GM19351 (cell line): ENCODE data around the gene SSBP4.

Source experiments
- ATAC-seq: cut with Tn5 transposase; IDR thresholded peaks from one replicate; pipeline ENCODE4 v1.9.1; 2021; ENCODE audit warnings: mild to moderate bottlenecking, moderate library complexity; ENCODE audit not compliant: unreplicated experiment

Gene SSBP4

DNA sequence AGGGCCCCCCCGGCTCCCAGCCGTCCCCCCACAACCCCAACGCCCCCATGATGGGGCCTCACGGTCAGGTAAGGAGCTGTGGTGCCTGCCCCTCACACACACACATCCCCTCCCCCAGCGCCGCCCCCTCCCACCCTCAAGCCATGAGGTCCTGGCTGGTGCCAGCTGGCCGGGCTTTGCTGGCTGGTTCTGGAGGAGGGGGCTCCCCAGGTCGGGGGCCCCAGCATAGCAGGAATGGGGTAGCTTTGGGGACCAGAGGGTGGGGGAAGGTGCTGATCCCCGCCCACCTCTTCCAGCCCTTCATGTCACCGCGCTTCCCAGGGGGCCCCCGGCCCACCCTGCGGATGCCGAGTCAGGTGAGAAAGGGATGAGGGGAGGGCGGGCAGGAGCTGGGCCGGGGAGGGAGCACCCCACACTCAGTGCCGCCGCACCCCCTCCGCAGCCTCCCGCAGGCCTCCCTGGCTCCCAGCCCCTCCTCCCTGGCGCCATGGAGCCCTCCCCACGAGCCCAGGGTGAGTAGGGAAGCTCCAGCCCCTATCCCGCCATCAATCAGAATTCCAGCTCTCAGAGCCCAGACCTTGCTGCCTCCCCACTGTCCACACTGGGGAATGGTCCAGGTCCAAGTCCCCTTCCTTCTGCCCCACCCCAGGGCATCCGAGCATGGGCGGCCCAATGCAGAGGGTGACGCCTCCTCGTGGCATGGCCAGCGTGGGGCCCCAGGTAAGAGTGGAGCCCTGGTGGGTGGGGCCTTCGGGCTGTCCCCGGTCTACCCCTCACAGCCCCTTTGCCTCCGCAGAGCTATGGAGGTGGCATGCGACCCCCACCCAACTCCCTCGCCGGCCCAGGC is 12.4 kb downstream of the SSBP4 start:
- no peak for ATAC-seq

DNA sequence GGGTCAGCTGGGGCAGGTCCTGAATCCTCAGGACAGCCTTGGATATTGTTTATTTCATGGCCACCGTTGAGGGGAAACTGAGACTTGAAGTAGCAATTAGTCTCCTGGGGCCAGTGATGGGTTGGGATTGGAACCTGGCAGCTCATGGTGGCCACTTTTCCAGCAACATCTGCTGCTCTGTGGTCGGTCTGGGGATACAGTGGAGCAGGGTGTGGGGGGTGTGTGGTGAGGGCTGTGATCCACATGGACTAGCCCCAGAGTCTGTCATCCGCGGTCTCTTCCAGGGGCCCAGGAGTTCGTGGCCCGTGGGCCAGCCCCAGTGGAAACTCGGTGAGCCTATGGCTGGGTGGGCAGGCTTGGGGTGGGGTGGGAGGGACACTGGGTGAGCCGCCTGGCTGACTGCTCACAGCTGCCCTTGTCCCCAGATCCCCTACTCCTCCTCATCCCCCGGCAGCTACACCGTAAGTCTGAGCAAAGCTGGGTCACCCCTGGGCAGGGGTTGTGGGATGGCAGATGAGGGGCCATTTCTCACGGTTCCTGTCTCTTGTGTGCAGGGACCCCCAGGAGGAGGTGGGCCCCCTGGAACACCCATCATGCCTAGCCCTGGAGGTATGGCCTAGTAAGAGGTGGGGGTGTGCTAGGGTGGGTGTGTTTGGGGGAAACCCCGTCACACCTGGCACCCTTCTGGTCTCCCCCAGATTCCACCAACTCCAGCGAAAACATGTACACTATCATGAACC is 13.2 kb downstream of the SSBP4 start:
- no peak for ATAC-seq

DNA sequence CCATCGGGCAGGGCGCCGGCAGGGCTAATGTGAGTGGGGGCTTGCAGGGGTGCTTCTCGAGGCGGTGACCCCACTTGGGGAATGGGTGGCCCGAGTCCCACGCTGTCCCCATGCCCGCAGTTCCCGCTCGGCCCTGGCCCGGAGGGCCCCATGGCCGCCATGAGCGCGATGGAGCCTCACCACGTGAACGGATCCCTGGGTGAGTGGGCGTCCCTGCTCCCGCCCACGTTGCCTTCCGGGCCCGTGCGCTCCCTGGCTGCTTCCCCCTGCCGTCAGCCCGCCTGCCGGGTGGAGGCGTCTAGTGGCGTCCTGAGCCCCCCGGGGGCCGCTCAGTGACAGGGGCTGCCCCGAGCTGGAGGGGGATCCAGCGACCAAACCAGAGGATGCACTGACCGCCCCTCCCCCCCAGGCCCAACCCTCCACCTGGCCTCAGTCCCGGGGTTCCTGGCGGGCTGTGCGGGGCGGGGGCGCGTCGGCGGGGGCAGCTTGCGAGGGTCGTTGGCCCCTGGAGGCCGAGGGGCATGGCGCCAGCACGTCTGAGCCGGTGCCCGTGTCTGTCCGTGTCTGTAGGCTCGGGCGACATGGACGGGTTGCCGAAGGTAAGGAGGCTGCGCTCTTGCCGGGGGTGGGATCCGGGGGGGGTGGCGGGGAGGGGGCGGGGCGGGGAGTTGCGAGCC is 14.0 kb downstream of the SSBP4 start:
- ATAC-seq, result no peak

DNA sequence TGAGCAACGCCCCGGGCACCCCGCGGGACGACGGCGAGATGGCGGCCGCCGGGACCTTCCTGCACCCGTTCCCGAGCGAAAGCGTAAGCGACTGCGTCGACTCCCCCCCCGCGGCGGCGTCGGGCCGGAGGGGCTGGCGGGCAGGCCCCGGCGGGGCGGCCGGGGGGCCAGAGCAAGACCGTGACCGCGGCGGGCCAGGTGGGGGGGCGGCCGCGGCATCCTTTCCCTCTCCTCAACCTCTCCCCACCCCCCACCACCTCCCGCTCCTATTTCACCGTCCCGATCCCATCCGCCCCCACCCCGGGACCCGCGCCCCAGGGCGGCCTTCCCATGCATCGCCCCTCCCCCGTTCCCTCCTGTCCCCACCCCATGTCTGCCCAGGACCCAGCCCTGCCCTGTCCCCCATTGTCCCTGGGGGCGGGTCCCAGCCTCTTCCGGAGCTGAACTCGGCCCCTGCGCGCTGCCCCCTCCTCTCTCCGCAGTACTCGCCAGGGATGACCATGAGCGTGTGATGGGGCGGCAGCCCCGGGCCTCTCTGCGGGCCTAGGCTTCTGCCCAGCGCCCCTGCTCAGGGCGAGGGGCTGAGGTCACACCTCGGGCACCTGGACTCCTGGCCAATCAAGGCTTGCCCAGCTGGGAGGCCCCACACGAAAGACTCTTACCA is 14.7 kb downstream of the SSBP4 start:
- no peak for ATAC-seq

DNA sequence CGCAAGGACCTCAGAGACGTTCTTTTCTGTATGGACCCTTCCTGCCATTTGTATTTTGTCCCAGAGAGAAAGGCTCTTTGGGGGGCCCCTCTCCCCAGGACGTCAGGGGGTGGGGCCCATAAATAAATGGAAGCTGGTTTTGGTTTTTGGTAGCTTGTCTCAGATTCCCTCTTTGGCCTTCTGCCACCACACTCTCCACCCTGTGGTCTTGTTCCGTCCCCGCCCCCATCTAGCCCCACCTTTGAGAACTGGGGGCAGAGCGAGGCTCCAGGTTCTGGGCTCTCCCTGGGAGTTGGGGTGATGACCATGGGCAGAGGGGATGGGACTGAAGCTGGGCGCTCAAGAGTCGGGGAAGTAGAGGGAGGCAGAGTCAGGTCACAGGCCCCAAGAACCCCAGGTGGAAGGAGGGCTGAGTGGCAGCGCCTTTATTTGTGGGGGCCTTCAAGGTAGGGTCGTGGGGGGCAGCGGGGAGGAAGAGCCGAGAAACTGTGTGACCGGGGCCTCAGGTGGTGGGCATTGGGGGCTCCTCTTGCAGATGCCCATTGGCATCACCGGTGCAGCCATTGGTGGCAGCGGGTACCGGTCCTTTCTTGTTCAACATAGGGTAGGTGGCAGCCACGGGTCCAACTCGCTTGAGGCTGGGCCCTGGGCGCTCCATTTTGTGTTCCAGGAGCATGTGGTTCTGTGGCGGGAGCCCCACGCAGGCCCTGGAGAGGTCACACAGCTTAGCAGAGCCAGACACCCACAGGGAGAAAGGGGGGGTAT is 15.4 kb downstream of the SSBP4 start:
- no peak for ATAC-seq

DNA sequence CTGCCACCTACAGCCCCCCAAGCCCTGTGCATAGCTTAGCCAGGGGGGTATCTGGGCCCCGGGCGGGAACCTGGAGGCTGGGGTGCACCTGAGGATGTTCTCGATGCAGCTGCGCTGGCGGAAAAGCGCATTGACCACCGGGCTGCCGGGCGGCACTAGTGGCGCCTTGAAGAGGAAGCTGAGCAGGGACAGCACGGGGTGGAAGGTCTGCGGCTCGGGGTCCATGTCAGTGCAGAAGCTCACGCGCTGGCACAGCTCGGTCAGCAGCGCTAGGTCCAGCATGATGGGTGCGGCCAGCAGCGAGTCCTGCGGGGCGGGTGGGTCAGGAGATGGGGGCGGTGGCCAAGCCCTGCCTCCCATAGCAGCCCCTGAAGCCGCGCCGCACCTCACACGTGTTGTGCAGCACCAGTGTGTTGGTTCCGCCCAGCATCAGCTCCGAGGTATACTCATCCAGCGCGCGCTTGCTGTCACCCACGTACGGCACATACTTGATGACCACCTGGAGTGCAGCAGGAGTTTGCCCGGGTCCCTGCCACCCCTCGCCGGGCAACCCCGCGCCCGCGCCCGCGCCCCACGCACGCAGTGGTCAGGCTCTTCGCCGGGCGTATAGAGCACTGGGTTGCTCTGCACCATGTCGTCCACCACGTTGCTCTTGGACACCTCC is 16.1 kb downstream of the SSBP4 start:
- no peak for ATAC-seq

DNA sequence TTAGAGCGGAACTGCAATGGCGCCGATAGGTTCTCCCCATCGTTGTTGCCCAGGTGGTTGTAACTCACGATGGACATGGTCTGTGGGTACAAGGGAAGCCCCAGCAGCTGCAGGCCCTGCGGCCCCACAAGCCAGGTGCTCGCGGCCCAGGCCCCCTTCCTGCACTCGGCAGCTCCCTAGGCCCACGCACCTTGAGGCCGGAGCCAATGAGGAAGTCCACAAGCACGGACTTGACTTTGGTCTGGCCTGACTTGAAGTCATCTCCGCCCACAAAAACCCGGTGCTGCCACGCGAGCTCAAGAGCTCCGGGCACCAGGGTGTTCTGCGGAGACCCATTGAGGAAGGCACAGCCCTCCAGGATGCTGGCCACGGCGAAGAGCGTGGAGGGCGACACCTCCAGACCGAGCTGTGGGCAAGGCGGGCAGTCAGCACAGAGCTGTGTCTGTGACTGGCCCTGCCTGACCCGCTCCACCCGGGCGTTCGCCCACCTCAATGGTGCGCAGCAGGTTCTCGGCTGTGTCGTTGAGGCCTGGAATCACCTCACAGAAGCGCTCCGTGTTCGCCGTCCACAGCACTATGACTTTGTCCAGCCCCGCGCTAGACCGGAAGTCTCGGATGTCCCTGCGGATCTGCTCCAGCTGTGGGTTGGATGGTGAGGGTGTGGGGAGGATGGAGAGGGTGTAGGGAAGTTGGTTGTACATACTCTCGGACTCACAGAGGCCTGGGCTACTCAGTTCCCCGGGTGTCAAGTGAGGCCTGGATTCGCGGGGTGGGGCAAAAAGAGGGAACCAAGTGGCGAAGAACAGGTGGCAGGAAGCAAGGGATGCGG is 16.9 kb downstream of the SSBP4 start:
- ATAC-seq, result no peak

DNA sequence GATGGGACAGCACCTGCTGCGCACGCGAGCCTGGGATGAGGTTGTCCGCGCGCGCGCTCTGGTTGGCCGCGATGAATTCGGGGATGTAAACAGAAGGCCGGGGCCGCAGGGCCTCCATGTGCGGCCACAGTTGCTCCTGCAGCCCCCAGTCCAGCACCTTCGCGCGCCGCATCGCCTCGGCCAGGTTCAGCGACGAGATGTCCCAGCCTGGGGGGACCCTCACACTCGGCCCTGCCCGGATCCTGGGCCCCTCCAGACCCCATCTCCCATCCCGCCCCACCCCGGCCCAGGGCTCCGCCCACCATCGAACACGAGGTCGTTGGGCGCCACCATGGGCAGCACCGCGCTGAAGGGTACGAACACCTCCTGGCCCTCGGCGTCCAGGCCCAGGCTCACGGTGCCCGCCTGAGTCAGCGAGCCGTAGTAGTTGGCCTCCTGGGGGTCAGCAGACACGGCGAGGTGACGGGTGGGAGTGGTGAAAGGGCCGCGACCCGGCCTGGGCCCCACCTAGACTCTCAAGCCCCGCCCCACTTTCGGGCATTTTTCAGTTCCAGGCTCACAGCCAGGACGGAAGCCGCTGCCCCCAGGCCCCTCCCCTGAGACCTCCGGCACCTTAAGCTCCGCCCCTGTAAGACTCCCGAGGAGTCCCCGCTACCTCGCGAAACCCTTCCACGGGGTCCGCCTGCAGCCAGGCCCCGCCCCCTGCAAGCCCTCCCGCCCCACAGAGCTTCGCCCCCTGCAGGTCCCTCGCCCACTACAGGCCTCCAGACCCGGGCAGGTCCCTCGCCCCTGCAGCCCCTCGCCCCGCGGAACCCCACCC is 17.7 kb downstream of the SSBP4 start:
- ATAC-seq, result peak; percentile 44

DNA sequence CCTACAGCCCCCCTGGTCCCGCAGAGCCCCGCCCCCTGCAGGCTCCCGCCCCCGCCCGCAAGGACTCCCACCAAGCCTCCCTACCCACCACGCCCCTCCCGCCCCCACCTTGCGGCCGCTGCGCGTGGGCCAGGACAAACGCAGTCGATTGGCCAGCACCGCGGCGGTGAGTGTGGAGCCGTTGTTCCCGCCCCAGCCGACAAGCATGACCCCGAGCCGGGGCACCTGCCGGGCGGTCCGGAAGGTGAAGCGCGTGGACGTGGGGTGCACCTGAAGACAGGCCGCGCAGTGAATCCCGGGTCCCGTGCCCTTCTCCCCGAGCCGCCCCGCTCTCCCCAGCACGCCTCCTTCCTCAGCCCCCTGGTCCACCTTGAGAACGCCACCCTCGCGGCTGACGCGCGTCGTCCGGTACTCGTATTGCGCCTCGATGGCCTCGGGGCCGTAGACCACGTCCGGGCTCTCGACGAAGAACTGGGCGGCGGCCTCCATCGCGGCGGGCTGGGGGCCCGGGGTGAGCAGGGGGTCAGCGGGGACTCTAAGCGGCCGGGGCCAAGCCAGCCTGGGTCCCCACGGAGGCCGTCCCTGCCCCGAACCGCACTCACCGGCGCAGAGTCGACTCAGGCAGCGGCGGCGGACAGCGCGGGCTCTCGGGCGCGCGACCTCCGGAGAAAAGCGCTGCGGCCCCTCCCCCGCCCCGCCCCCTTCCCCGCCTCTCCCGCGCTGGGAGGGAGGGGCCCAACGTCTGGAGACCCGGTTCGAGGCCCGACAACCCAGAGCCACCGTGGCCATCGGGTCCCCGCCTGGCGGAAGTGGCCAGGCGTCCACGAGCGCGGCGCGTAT is 18.5 kb downstream of the SSBP4 start, which contains the start of gene ISYNA1:
ISYNA1 (minus strand) TSS at position 643 of the 840 bp plus-strand sequence; CDS start at position 489, 154 bp downstream.
- no peak for ATAC-seq

DNA sequence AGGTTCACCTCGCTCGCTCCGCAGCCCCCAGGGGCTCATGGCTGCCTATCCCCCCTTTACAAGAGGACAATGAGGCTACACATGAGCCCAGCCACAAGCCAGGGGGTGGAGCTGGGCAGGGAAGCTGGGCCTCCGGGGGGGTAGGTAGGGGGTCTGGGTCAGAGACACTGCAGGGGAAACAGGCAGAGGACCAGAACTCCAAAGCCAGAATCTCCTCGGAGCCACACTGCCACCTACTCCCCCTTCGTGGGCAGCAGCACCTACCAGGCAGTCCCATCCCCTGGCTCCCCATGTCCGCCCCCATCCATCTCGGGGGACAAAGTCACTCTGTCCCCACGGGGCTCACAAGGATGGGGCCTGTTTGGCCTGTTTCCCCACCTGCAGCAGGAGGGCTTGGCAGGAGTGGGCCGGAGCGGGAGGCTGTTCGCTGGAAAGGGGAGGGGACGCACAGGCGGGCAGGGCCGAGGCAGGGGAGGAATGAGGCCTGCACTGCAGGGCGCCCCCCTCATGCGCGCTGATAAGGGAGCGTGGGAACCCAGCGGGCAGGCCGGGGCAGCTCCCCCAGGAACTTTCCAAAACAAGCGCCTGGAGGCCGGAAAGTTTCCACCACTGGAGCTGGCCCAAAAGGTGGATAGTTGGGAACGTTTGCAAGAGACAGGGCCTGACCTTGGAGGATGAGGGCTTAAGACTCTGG is 19.3 kb downstream of the SSBP4 start:
- no peak for ATAC-seq

DNA sequence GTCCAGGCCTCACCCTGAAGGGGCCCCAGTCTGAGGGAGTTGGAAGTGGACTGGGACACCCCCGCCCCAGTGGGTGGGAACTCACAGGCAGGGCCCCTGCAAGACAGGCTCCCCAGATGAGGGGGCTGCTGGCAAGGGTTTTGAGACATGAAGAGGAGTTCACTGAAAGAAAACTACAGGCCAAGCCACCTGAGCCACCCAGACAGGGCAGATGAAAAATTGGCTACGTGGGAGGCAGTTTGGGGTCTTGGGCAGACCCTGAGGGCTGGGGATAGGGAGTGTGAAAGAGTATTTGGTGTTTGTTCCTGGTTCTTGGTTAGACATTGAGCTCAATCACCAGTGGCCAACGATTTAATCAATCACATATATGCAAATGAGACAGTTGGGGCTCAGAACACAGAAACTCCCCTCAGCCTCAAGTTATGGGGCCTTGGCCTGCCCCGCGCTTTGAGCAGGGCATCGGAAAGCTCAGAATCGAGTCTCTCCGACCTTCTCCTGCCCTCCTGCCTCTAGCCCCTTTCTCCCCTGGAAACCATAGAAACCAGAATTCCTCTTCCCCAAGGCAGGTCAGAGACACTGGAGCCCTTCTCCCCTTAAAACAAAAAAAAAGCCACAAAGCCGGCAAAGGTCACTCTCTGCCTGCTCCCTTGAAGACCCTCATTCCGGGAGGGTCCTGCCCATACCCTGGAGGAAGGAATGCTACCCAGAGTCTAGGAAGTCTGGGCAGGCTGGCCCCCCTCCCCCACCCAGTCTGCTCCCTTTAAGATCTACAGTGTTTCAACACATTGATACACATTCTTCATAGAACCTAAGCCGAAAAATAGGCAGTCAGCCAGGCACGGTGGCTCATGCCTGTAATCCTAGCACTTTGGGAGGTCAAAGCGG is 20.1 kb downstream of the SSBP4 start:
- no peak for ATAC-seq

DNA sequence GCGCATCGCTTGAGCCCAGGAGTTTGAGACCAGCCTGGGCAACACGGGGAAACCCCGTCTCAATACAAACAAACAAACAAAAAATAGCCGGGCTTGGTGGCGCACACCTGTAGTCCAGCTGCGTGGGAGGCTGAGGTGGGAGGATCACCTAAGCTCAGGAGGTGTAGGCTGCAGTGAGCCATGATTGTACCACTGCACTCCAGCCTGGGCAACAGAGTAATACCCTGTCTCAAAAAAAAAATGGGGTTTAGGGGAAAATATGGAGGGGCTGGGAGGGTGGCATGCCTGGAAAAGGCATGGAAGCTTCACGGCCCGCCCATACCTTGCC is 20.7 kb downstream of the SSBP4 start:
- ATAC-seq, result no peak

DNA sequence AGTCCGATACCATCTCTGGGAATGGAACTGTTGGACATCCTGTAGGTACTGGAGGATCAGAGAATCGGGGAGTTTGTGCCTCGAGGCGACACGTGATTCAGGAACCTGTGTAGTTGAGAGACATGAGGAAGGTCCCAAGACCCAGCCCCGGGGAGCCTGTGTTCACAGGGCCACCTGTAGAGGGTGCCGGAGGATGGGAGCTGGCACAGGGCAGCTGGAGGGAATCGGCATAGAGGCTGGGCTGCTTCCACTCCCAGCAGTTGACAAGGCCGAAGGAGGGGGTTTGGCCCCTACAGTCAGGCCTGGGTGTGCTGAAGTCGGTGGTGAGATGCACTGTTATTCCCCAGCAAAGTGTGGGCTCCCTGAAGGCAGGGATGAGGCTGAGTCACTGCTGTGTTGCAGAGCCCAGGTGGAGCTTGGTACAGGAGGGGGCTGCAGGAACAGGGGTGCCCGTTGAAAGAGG is 21.2 kb downstream of the SSBP4 start:
- no peak for ATAC-seq

DNA sequence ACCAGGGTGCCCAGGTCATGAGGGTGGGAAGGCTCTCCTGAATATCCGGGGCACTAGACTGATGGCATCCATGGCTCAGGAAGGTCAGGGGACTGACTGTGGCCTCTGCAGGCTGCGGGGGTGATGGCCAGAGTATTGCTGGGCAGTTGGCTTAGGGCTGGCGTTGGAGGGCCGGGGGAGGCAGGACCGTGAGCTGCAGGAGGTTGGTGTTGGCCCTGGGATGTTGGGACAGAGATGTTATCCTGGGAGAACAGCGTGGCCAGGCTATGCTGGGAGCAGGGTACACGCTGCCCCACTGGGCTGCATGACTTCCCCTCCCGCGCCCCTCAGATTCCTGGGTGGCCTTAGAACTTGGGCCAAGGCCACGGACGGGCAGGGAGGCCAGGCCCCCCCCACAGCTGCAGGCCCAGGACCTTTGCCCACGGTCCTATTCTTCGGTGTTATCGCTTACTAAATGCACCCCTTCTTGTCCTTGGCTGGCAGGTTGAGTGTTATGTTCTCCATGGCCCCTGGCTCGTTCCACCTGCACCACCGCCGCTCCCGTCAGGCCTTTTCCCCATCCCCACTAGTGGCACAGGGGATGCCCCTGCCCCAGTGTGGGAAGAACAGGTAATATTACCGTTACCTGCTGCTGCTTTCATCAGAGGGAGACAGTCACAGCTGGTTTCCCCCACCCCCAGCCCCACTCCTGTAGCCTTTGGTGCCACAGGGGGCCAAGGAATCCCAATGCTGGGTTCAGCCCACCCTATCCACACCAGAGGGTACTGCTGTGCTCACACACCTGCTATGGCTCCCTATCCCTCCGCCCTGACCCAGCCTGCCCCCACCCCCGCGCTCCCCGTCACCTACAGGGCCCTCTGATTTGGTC is 22.0 kb downstream of the SSBP4 start:
- ATAC-seq, result no peak
